Thoracic aorta (tissue), 2 donors: ENCODE measurements around the gene FOXF2. TPM values are rescaled to one million over a fixed set of nuclear protein-coding genes. Genes with fewer than 3 reads are reported as not detected.

Source experiments
- ATAC-seq: fragments of 150-250 bp; one replicate; pipeline ENCODE4 v1.8.0; 2017; ENCODE audit warnings: low read depth; ENCODE audit not compliant: insufficient number of reproducible peaks, low FRiP score
- DNase-seq: peaks from one replicate; pipeline ENCODE4 v3.0.0-alpha.2; 2020; ENCODE audit warnings: low spot score
- H3K27ac ChIP-seq, 2 donors: fragments of 200-600 bp; sonication (generic); 1 replicate in 1 of 2; 2 replicates in 1 of 2; pipeline ENCODE4 v1.5.1; 2016; ENCODE audit warnings: mild to moderate bottlenecking in 2 of 2, moderate library complexity in 2 of 2
- H3K27me3 ChIP-seq: fragments of 200-600 bp; sonication (generic); replicated peaks from 2 replicates; pipeline ENCODE4 v1.6.0; 2016; ENCODE audit warnings: mild to moderate bottlenecking; ENCODE audit not compliant: insufficient read depth
- H3K36me3 ChIP-seq: fragments of 200-600 bp; sonication (generic); one replicate; pipeline ENCODE4 v1.5.1; 2016
- H3K4me1 ChIP-seq, 2 donors: fragments of 200-600 bp; sonication (generic); 1 replicate in 1 of 2; 2 replicates in 1 of 2; pipeline versions ENCODE4 v1.5.1 to v1.6.0; 2016; ENCODE audit warnings: low read depth in 2 of 2, mild to moderate bottlenecking in 1 of 2; ENCODE audit not compliant: control insufficient read depth in 1 of 2
- H3K4me3 ChIP-seq: fragments of 200-600 bp; sonication (generic); 2 replicates; pipeline ENCODE4 v1.5.1; 2016; ENCODE audit warnings: mild to moderate bottlenecking
- H3K9me3 ChIP-seq: fragments of 200-600 bp; sonication (generic); 2 replicates; pipeline ENCODE4 v1.5.1; 2016
- total RNA-seq, 2 donors: library from RNA; depleted of rRNA; stranded (reverse); fragments of >200 nt; gene quantifications; one replicate each; pipeline versions ENCODE4 v1.1.0 to v1.2.3, GENCODE V29; 2016
- TF ChIP-seq, protein P1 (sequence below): fragments of 200-600 bp; sonication (generic); IDR thresholded peaks from one replicate; pipeline ENCODE4 v1.5.1; 2019; ENCODE audit warnings: antibody characterized with exemption

The FOXF2 gene
- total RNA-seq, 2 donors from 2014 or later = 0.41 TPM; not detected in 1

GRCh38 chr6:1395941-1396908 lies 6.8 kb downstream of the FOXF2 start:
- Histone ChIP-seq H3K9me3 (no peaks in the 10 kb centered on the region), H3K27ac (no peak overlapping the region), H3K27me3 (peaks cover 28% of the 10 kb centered on the region), H3K4me3 (no peak overlapping the region), H3K4me1 (peaks cover 0 to 11% of the 10 kb centered on the region in 2 donors), H3K36me3 (no peaks in the 10 kb centered on the region)
- ATAC-seq = no peak
- TF ChIP-seq, protein P1, sequence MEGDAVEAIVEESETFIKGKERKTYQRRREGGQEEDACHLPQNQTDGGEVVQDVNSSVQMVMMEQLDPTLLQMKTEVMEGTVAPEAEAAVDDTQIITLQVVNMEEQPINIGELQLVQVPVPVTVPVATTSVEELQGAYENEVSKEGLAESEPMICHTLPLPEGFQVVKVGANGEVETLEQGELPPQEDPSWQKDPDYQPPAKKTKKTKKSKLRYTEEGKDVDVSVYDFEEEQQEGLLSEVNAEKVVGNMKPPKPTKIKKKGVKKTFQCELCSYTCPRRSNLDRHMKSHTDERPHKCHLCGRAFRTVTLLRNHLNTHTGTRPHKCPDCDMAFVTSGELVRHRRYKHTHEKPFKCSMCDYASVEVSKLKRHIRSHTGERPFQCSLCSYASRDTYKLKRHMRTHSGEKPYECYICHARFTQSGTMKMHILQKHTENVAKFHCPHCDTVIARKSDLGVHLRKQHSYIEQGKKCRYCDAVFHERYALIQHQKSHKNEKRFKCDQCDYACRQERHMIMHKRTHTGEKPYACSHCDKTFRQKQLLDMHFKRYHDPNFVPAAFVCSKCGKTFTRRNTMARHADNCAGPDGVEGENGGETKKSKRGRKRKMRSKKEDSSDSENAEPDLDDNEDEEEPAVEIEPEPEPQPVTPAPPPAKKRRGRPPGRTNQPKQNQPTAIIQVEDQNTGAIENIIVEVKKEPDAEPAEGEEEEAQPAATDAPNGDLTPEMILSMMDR = no peak
- no peak for DNase-seq

- H3K4me3 ChIP-seq = no peak overlapping the region
- DNase-seq (no peak), ATAC-seq (no peak)
- H3K27me3 ChIP-seq = peaks cover 26% of the 10 kb centered on the region
- H3K27ac ChIP-seq = no peak overlapping the region
- H3K9me3 ChIP-seq = no peaks in the 10 kb centered on the region
- TF ChIP-seq, protein P1 = peak; percentile 87
- H3K36me3 ChIP-seq = no peaks in the 10 kb centered on the region
- peaks cover 0 to 11% of the 10 kb centered on the region in 2 donors for H3K4me1 ChIP-seq
Observed at GRCh38 chr6:1396952-1397868, 7.8 kb downstream of the FOXF2 start.

DNA sequence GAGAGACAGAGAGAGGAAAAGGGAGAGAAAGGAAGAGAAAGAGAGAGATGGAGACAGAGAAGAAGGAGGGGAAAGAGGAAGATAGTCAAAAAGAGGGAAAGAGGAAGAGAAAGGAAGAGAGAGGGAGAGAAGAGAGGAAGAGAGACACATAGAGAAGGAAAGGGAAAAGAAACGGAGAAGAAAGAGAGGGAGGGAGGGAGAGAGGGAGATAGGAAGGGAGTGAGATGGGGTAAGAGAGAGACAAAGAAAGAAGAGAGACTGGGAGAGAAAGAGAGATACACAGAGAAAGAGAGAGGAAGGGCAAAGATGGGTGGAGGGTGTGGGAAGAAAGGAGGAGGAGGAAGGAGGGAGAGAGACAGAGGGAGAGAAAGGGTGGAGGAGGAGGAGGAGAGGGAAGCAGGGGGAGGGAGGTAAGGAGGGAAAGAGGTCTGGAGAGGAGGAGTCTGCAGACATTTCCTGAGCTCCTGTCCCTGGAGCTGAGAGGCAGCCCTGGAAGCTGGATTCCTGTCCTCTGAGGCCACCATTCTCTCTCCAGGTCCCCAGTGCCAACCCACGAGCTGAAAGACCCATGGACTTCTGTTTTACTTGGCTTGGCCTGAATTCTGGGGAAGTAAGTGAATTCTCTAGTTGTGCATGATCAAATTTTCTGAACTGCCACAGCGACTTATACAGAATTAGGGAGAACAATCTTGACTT lies 9.9 kb downstream of the FOXF2 start:
- H3K36me3 ChIP-seq = no peaks in the 10 kb centered on the region
- H3K4me3 ChIP-seq = no peak overlapping the region
- ATAC-seq (no peak), DNase-seq (no peak)
- H3K27ac ChIP-seq = no peak overlapping the region
- H3K4me1 ChIP-seq = no peaks in the 10 kb centered on the region
- no peaks in the 10 kb centered on the region for H3K9me3 ChIP-seq
- peaks cover 7% of the 10 kb centered on the region for H3K27me3 ChIP-seq
- TF ChIP-seq, protein P1 = no peak

DNA sequence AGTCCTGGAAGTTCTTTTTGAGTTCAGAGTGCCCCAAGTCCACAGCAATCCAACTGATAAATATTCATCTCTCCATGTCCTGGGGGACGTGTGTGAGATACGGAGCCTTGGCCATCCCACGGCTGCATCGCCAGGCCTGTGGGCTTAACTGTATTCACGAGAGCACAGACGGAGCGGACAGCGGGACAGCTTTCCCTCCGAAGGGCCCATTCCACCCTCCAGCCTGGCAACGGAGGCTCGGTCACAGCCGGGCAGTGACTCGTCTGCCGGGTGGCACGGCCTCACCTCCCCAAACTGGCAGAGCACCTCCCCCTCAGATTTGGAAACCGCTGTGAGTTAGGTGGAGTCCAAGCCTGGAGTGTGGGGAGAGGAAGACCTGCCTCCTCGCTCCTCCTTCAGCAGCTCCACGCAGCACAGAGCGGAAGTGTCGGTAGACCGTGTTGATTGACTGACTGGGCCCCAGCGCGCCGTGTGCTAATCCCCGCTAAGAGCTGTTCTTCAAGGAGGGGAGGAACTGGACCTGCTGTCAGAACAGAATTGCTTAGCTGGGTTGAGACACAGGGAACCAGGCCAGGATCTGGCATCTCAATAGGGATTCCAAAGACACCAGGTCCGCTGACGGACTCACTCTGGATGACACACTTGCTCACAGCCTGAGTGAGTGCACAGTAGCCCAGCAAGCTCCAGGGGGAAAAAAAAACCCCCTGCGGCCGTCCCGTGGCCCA lies 10.9 kb downstream of the FOXF2 start:
- TF ChIP-seq, protein P1 = no peak
- Histone ChIP-seq H3K4me1 (no peaks in the 10 kb centered on the region), H3K27me3 (peaks cover 5% of the 10 kb centered on the region), H3K9me3 (no peaks in the 10 kb centered on the region), H3K27ac (no peak overlapping the region), H3K4me3 (no peak overlapping the region), H3K36me3 (no peaks in the 10 kb centered on the region)
- DNase-seq (no peak), ATAC-seq (no peak)
